Body of pancreas (tissue), 4 donors: Measurements from ENCODE around the gene CNTF. TPM values are rescaled to one million over a fixed set of nuclear protein-coding genes. Genes with fewer than 3 reads are reported as not detected.

Experiments used
- ATAC-seq: fragments of 150-250 bp; one replicate; pipeline ENCODE4 v1.9.1; 2016
- DNase-seq, 4 donors: peaks; one replicate each; pipeline ENCODE4 v3.0.0-alpha.2; 2019
- H3K27ac ChIP-seq, 4 donors: fragments of 200-600 bp; sonication (generic); 1 replicate in 3 of 4; 2 replicates in 1 of 4; pipeline versions ENCODE4 v1.5.1 to v1.6.1; 2016 to 2019; ENCODE audit warnings: mild to moderate bottlenecking in 1 of 4, mixed read lengths in 1 of 4, moderate library complexity in 1 of 4
- H3K27me3 ChIP-seq, 2 donors: fragments of 200-600 bp; sonication (generic); one replicate each; pipeline ENCODE4 v1.6.0; 2016; ENCODE audit warnings: mild to moderate bottlenecking in 1 of 2
- H3K36me3 ChIP-seq, 2 donors: fragments of 200-600 bp; sonication (generic); replicated peaks in 1 of 2; 2 replicates each; pipeline ENCODE4 v1.5.1; 2016; ENCODE audit warnings: low read depth in 2 of 2; ENCODE audit not compliant: insufficient read depth in 1 of 2
- H3K4me1 ChIP-seq: fragments of 200-600 bp; sonication (generic); one replicate; pipeline ENCODE4 v1.6.0; 2016
- H3K4me3 ChIP-seq, 2 donors: fragments of 200-600 bp; sonication (generic); 1 replicate in 1 of 2; 2 replicates in 1 of 2; pipeline ENCODE4 v1.5.1; 2016 to 2019
- H3K9me3 ChIP-seq, 3 donors: fragments of 200-600 bp; sonication (generic); 1 replicate in 2 of 3; 2 replicates in 1 of 3; pipeline ENCODE4 v1.5.1; 2016
- POLR2A ChIP-seq, 3 donors: fragments of 450-650 bp; IDR thresholded peaks; one replicate each; pipeline ENCODE4 v1.6.1; 2016; ENCODE audit warnings: antibody characterized with exemption in 3 of 3, mild to moderate bottlenecking in 2 of 3
- WGBS, 2 donors: methylation state at CpG; one replicate each; pipeline ENCODE4 v1.1.5; 2017; 5-methylcytosine and 5-hydroxymethylcytosine counted together
- intact Hi-C: fragments of 100-400 bp; cut with DNase I; formaldehyde crosslinking; loops from one replicate; pipeline ENCODE4 v1.15.1; 2023
- total RNA-seq, 2 donors: library from RNA; depleted of rRNA; stranded (reverse); fragments of >200 nt; gene quantifications; one replicate each; pipeline ENCODE4 v1.1.0, GENCODE V29; 2016
- TF ChIP-seq, protein P1 (sequence below), 7 experiments: fragments of 450-650 bp in 4 of 7; fragments of 200-600 bp in 3 of 7; sonication (generic) in 3 of 7; IDR thresholded peaks; one replicate each; pipeline ENCODE4 v1.5.1; 2016 to 2019; ENCODE audit warnings: antibody characterized with exemption in 7 of 7

The CNTF gene
- total RNA-seq, 2 donors from 2014 or later, result 0.66 to 1.3 TPM

DNA sequence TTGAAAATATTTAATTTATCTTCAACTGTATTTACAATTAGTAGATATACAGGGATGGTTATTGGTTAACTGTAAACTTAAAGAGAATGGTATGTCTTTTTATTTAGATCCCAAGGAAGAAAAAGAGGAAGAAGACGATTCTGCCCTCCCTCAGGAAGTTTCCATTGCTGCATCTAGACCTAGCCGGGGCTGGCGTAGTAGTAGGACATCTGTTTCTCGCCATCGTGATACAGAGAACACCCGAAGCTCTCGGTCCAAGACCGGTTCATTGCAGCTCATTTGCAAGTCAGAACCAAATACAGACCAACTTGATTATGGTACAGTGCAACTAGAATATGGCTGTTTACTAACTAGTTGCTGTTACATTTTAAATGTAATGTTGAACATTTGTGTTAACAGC is 12.7 kb upstream of the CNTF start:
- Histone ChIP-seq H3K36me3 (peaks cover 0 to 29% of the 10 kb centered on the region in 2 donors), H3K27ac (no peak overlapping the region), H3K4me1 (peaks cover 6% of the 10 kb centered on the region), H3K9me3 (no peaks in the 10 kb centered on the region), H3K4me3 (no peak overlapping the region), H3K27me3 (no peaks in the 10 kb centered on the region)
- WGBS, 2 donors, result 75 to 83% methylated on average over 8 of the region's 8 CpGs
- intact Hi-C loops, result no loop called here
- TF ChIP-seq, protein P1, sequence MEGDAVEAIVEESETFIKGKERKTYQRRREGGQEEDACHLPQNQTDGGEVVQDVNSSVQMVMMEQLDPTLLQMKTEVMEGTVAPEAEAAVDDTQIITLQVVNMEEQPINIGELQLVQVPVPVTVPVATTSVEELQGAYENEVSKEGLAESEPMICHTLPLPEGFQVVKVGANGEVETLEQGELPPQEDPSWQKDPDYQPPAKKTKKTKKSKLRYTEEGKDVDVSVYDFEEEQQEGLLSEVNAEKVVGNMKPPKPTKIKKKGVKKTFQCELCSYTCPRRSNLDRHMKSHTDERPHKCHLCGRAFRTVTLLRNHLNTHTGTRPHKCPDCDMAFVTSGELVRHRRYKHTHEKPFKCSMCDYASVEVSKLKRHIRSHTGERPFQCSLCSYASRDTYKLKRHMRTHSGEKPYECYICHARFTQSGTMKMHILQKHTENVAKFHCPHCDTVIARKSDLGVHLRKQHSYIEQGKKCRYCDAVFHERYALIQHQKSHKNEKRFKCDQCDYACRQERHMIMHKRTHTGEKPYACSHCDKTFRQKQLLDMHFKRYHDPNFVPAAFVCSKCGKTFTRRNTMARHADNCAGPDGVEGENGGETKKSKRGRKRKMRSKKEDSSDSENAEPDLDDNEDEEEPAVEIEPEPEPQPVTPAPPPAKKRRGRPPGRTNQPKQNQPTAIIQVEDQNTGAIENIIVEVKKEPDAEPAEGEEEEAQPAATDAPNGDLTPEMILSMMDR (IDR thresholded peaks at IDR 0.05), result no peak
- TF ChIP-seq POLR2A (IDR thresholded peaks at IDR 0.05), result no peak
- DNase-seq (no peak), ATAC-seq (no peak)

DNA sequence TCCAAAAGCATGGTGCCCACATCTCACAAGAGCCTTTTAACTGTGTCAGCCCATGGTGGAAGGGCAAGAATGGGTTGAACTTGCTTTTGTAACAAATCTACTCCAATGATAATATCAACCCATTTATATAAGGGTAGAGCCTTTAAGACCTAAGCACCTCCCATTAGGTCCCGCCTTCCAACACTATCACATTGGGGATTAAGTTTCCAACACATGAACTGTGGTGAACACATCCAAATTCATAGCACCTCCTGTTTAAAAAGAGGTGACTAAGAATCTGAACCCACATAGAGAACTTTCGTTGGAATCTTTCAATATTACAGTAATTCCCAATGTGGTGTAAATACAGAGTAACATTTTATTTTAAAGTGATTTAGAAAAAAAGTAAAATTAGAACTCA is 9.2 kb upstream of the CNTF start:
- 94 to 96% methylated on average over 2 of the region's 2 CpGs for WGBS, 2 donors
- Histone ChIP-seq H3K27me3 (no peaks in the 10 kb centered on the region), H3K9me3 (no peaks in the 10 kb centered on the region), H3K4me1 (peaks cover 20% of the 10 kb centered on the region), H3K36me3 (peaks cover 0 to 33% of the 10 kb centered on the region in 2 donors), H3K4me3 (no peak overlapping the region), H3K27ac (no peak overlapping the region)
- TF ChIP-seq, protein P1 (IDR thresholded peaks at IDR 0.05), result no peak
- no peak for TF ChIP-seq POLR2A (IDR thresholded peaks at IDR 0.05)
- DNase-seq, result no peak
- intact Hi-C loops, result no loop called here
- no peak for ATAC-seq

DNA sequence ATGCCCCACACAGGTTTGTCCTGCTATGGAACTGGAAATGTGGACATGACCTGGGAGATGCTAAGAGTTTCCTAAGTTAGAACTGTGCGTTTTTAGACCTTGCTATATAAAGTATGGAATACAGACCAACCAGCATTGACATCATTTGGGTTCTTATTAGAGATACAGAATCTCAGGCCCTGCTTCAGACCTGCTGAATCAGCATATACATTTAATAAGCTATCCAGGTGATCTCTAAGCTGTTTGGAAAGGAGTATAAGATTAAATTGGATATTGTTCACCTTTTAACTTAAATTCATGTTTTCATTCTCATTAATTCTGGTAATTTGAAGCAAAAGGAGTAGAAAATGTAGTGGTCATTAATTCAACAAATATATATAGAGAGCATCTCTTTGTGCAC is 6.9 kb upstream of the CNTF start:
- Histone ChIP-seq H3K27me3 (no peaks in the 10 kb centered on the region), H3K4me3 (no peak overlapping the region), H3K27ac (no peak overlapping the region), H3K36me3 (peaks cover 0 to 31% of the 10 kb centered on the region in 2 donors), H3K9me3 (no peaks in the 10 kb centered on the region), H3K4me1 (peaks cover 21% of the 10 kb centered on the region)
- TF ChIP-seq, protein P1 (IDR thresholded peaks at IDR 0.05), result no peak
- no peak for TF ChIP-seq POLR2A (IDR thresholded peaks at IDR 0.05)
- no peak for ATAC-seq
- intact Hi-C loops, result no loop called here
- no peak for DNase-seq
- 83 to 92% methylated on average over 1 of the region's 1 CpG for WGBS, 2 donors

DNA sequence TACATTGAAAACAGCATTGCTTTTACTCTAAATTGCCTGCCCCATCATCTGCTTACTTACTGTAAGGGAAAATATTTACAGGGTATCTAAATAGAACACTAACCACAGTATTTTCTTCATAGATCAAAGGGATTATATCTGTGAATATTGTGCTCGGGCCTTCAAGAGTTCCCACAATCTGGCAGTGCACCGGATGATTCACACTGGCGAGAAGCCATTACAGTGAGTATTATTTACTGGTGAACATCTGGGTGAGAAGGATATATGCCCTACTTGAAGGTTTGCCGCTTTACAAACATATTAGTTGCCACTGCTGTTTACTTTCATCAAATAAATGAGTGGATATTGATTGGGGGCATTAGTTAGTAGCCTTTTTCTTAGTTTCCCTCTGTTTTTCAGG is 5.9 kb upstream of the CNTF start:
- TF ChIP-seq POLR2A (IDR thresholded peaks at IDR 0.05), result no peak
- TF ChIP-seq, protein P1 (IDR thresholded peaks at IDR 0.05), result no peak
- no peak overlapping the region for H3K4me3 ChIP-seq
- DNase-seq (peak; percentile 57 to 74 (median 68)), ATAC-seq (peak; percentile 74)
- H3K9me3 ChIP-seq, result no peaks in the 10 kb centered on the region
- intact Hi-C loops, result no loop called here
- H3K27ac ChIP-seq, result peak overlapping the region in 2 of 4 donors; percentile 13 to 40
- peaks cover 0 to 25% of the 10 kb centered on the region in 2 donors for H3K36me3 ChIP-seq
- H3K27me3 ChIP-seq, result no peaks in the 10 kb centered on the region
- peaks cover 21% of the 10 kb centered on the region for H3K4me1 ChIP-seq
- 22 to 38% methylated on average over 4 of the region's 4 CpGs for WGBS, 2 donors

DNA sequence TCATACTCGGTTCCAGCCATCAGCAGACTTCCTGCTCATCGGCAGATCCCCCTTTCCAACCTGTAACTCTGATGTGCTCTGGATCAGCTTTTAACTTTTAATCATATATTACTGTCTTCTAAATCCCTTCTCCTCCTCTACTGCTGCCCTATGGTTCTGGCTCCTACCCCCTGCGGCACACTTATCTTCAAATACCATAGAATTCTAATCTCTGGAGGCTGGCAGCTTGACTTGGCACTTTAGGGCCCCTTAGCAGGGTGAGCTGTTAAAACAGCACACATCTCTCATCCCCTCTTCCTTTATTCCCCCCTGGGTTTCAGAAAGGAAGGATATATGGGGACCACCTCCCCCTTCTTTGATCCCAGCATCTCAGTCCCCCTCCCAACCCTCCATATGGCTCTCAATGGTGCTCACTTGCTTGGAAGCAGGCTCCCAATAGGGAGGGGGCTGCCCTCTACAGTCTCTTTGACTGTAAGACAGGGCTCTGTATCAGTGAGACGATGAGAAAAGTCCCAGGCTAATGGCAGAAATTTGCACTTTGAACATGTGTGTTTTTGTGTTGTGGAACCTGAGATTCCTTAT is 4.4 kb upstream of the CNTF start:
- Histone ChIP-seq H3K9me3 (no peaks in the 10 kb centered on the region), H3K36me3 (peaks cover 0 to 15% of the 10 kb centered on the region in 2 donors), H3K4me3 (no peak overlapping the region), H3K4me1 (peaks cover 21% of the 10 kb centered on the region), H3K27me3 (no peaks in the 10 kb centered on the region), H3K27ac (peak overlapping the region in 1 of 4 donors; percentile 15)
- WGBS, 2 donors, result 58 to 61% methylated on average over 4 of the region's 4 CpGs
- no peak for TF ChIP-seq POLR2A (IDR thresholded peaks at IDR 0.05)
- TF ChIP-seq, protein P1 (IDR thresholded peaks at IDR 0.05), result peak in 3 of 7 experiments; percentile 14 to 27 (median 22)
- intact Hi-C loops, result no loop called here
- peak in 1 of 4 donors; percentile 35 for DNase-seq
- ATAC-seq, result no peak
